Endothelial cell of umbilical vein (primary cell): ENCODE data around the gene TCP11. TPM values are rescaled to one million over a fixed set of nuclear protein-coding genes. Genes with fewer than 3 reads are reported as not detected.

Experiments used
- BruUV-seq: library from RNA; stranded (reverse); fragments of 400-500 nt; replicated peaks from 2 replicates; lab custom pipeline; 2021; lab: Mats Ljungman, UMichigan
- CTCF ChIA-PET: fragments of 300-600, 350-600 bp; sonication (Branson Sonifier 250); formaldehyde crosslinking; loops from one replicate; lab custom pipeline; 2021; ENCODE audit warnings: antibody characterized with exemption, inconsistent platforms; lab: Charles Lee
- POLR2A ChIA-PET: fragments of 300-600, 350-600 bp; sonication (Branson Sonifier 250); formaldehyde crosslinking; loops from one replicate; lab custom pipeline; 2021; ENCODE audit warnings: antibody characterized with exemption, inconsistent platforms; lab: Charles Lee
- DNase-seq: peaks from one replicate; pipeline ENCODE4 v3.0.0-alpha.2; 2011; ENCODE audit warnings: low read depth, low spot score
- FAIRE-seq: peaks from 2 replicates; lab custom pipeline; 2011; peaks lifted over from hg19 to GRCh38; lab: Jason Lieb, UNC
- H2AFZ ChIP-seq: 2 replicates; pipeline ENCODE4 v1.6.0; 2012; ENCODE audit warnings: low read depth, low read length, control low read depth, inconsistent platforms
- H3K27ac ChIP-seq: 2 replicates; pipeline ENCODE4 v1.5.1; 2011; ENCODE audit warnings: low read depth, mild to moderate bottlenecking, control low read depth, low read length, moderate library complexity; ENCODE audit not compliant: insufficient read depth
- H3K27me3 ChIP-seq, 2 experiments: 2 replicates each; pipeline versions ENCODE4 v1.6.0 to v1.6.1; 2011; ENCODE audit warnings: low read length in 2 of 2, mixed read lengths in 1 of 2; ENCODE audit not compliant: control insufficient read depth in 2 of 2, insufficient read depth in 2 of 2
- H3K36me3 ChIP-seq, 2 experiments: 2 replicates in 1 of 2; 3 replicates in 1 of 2; pipeline ENCODE4 v1.5.1; 2011; ENCODE audit warnings: low read length in 2 of 2, mild to moderate bottlenecking in 1 of 2, moderate library complexity in 1 of 2; ENCODE audit not compliant: control insufficient read depth in 2 of 2, insufficient read depth in 2 of 2; ENCODE audit errors: extremely low read depth in 1 of 2
- H3K4me1 ChIP-seq: 3 replicates; pipeline ENCODE4 v1.5.1; 2011; ENCODE audit warnings: mild to moderate bottlenecking, low read length; ENCODE audit not compliant: control insufficient read depth, insufficient read depth; ENCODE audit errors: extremely low read depth
- H3K4me2 ChIP-seq: 2 replicates; pipeline ENCODE4 v1.6.1; 2011; ENCODE audit warnings: low read length, control low read depth, mixed read lengths; ENCODE audit not compliant: insufficient read depth
- H3K4me3 ChIP-seq, 3 experiments: fragments of 200-600 bp in 1 of 3; sonication (generic), shearing (Covaris generic) in 1 of 3; replicated peaks in 1 of 3; 2 replicates each; pipeline ENCODE4 v1.5.1; 2011 to 2016; ENCODE audit warnings: control low read depth in 3 of 3, low read length in 3 of 3, mild to moderate bottlenecking in 2 of 3, inconsistent platforms in 1 of 3, low read depth in 1 of 3, moderate library complexity in 1 of 3; ENCODE audit not compliant: insufficient read depth in 1 of 3
- H3K79me2 ChIP-seq: 2 replicates; pipeline ENCODE4 v1.6.0; 2012; ENCODE audit warnings: low read length, inconsistent platforms; ENCODE audit not compliant: control insufficient read depth, insufficient read depth
- H3K9ac ChIP-seq: replicated peaks from 2 replicates; pipeline ENCODE3; 2011; ENCODE audit warnings: low read length, control low read depth; ENCODE audit not compliant: insufficient read depth; ENCODE audit errors: extremely low read depth
- H3K9me1 ChIP-seq: replicated peaks from 3 replicates; pipeline ENCODE4 v1.6.0; 2011; ENCODE audit warnings: mild to moderate bottlenecking, low read length; ENCODE audit not compliant: control insufficient read depth, insufficient read depth; ENCODE audit errors: extremely low read depth
- H3K9me3 ChIP-seq: replicated peaks from 2 replicates; pipeline ENCODE4 v1.5.1; 2012; ENCODE audit warnings: low read length, inconsistent platforms; ENCODE audit not compliant: control insufficient read depth, insufficient read depth
- H4K20me1 ChIP-seq: replicated peaks from 2 replicates; pipeline ENCODE3; 2011; ENCODE audit warnings: mild to moderate bottlenecking, low read length; ENCODE audit not compliant: control insufficient read depth, insufficient read depth; ENCODE audit errors: extremely low read depth
- EZH2 ChIP-seq: IDR thresholded peaks from 2 replicates; pipeline ENCODE4 v1.6.1; 2012; ENCODE audit warnings: borderline replicate concordance, low read depth, mild to moderate bottlenecking, moderate library complexity, low read length, inconsistent platforms; ENCODE audit not compliant: severe bottlenecking
- FOS ChIP-seq: IDR thresholded peaks from 2 replicates; pipeline ENCODE4 v1.6.1; 2011; ENCODE audit warnings: mild to moderate bottlenecking, low read length, moderate library complexity, borderline replicate concordance; ENCODE audit not compliant: insufficient read depth
- GATA2 ChIP-seq: IDR thresholded peaks from 2 replicates; pipeline ENCODE4 v1.7.0; 2011; ENCODE audit warnings: low read depth, mild to moderate bottlenecking, moderate library complexity, mixed read lengths, low read length; ENCODE audit not compliant: insufficient read length, insufficient read depth
- JUN ChIP-seq: IDR thresholded peaks from 2 replicates; pipeline ENCODE4 v1.6.1; 2011; ENCODE audit warnings: borderline replicate concordance, low read depth; ENCODE audit not compliant: insufficient read length, insufficient read depth
- MYC ChIP-seq: IDR thresholded peaks from one replicate; pipeline ENCODE4 v1.6.1; 2011; ENCODE audit warnings: mild to moderate bottlenecking, low read depth, low read length
- POLR2A ChIP-seq: IDR thresholded peaks from 2 replicates; pipeline ENCODE4 v1.6.1; 2012; ENCODE audit warnings: low read depth, mild to moderate bottlenecking, control low read depth, low read length
- POLR2AphosphoS5 ChIP-seq: IDR thresholded peaks from 2 replicates; pipeline ENCODE4 v1.6.1; 2012; ENCODE audit warnings: low read depth, mild to moderate bottlenecking, control low read depth, low read length, moderate library complexity; ENCODE audit not compliant: insufficient read depth
- dilution Hi-C: fragments of 300-500 bp; cut with MboI; formaldehyde crosslinking; loops from one replicate; pipeline ENCODE4 v1.15.0; 2019; ENCODE audit warnings: low sequenced_read_pairs; ENCODE audit not compliant: extremely low pct_ligation_motif_present
- intact Hi-C: fragments of 100-400 bp; cut with micrococcal nuclease; formaldehyde crosslinking; loops from one replicate; pipeline ENCODE4 v1.10.0; 2022
- polyA plus RNA-seq, 4 experiments: library from polyadenylated mRNA; depleted of rRNA in 3 of 4; stranded (reverse) in 3 of 4; unstranded in 1 of 4; fragments of >200 nt; gene quantifications; 2 replicates each; pipeline versions ENCODE4 v1.2.1 to v1.2.3, GENCODE V29; 2011 to 2012; ENCODE audit warnings: missing spikeins in 1 of 4
- total RNA-seq: library from RNA; stranded (reverse); gene quantifications from 2 replicates; pipeline ENCODE4 v1.2.3, GENCODE V29; 2021
- TF ChIP-seq, protein P1 (sequence below): IDR thresholded peaks from 2 replicates; pipeline ENCODE4 v1.6.1; 2011; ENCODE audit not compliant: insufficient read depth, insufficient read length
- TF ChIP-seq, protein P2 (sequence below), 2 donors: IDR thresholded peaks; 1 replicate in 1 of 2; 2 replicates in 1 of 2; pipeline ENCODE4 v1.5.1; 2011; ENCODE audit warnings: low read length in 2 of 2, mild to moderate bottlenecking in 2 of 2, moderate library complexity in 2 of 2, control low read depth in 1 of 2, inconsistent platforms in 1 of 2, low read depth in 1 of 2; ENCODE audit not compliant: insufficient read depth in 1 of 2; ENCODE audit errors: extremely low read depth in 1 of 2

Gene TCP11
- total and polyA plus RNA-seq, 2 donors (not counting 3 experiments of a cell fraction or from before 2014, with no cell fraction given) = 0.18 TPM; not detected in 1

DNA sequence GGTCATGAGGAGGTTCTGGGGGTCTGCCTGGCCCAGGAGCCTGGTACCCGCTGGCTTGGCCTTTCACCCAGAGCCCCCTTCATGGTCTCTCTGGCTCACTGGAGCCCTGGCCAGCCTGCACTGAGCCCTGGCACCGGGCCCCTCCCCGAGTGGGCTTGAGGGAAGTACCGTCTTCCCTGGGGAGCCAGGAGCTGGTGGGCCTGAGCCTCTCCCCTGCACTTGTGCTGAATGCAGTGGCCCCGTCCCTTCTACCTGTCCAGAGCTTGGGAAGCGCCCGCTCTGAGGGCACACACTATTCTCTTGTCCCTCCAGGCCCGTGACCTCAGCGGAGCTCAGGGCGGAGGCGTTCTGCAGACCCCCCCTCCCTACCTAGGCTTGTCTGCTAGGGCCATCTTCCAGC, 62.2 kb downstream of the TCP11 start:
- intact Hi-C loops (no loop called here), dilution Hi-C loops (no loop called here)
- ChIA-PET CTCF (interaction anchor here (1.8 to 4.5 kb wide), 3 partner anchors 10 to 92 kb away, joined by 5 to 15 read pairs (median 7); no protein-coding TSS in a partner anchor), POLR2A (no interaction called here)
- Histone ChIP-seq H3K27me3 (no peaks in the 10 kb centered on the region), H3K79me2 (no peaks in the 10 kb centered on the region), H3K27ac (no peak overlapping the region), H3K4me1 (peaks cover 4% of the 10 kb centered on the region), H3K9me1 (no peaks in the 10 kb centered on the region), H3K4me2 (no peak overlapping the region), H2AFZ (no peak overlapping the region), H3K9ac (no peak overlapping the region), H3K36me3 (peaks cover 0 to 47% of the 10 kb centered on the region in 2 experiments), H3K4me3 (no peak overlapping the region), H4K20me1 (no peaks in the 10 kb centered on the region), H3K9me3 (no peaks in the 10 kb centered on the region)
- no TSS peak for BruUV-seq
- FAIRE-seq (no peak), DNase-seq (no peak)
- no peak for TF ChIP-seq POLR2AphosphoS5
- no peak for TF ChIP-seq FOS
- TF ChIP-seq, protein P1, sequence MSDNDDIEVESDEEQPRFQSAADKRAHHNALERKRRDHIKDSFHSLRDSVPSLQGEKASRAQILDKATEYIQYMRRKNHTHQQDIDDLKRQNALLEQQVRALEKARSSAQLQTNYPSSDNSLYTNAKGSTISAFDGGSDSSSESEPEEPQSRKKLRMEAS = no peak
- TF ChIP-seq POLR2A = no peak
- TF ChIP-seq MYC = no peak
- no peak for TF ChIP-seq EZH2
- no peak for TF ChIP-seq GATA2
- TF ChIP-seq JUN = no peak
- TF ChIP-seq, protein P2, sequence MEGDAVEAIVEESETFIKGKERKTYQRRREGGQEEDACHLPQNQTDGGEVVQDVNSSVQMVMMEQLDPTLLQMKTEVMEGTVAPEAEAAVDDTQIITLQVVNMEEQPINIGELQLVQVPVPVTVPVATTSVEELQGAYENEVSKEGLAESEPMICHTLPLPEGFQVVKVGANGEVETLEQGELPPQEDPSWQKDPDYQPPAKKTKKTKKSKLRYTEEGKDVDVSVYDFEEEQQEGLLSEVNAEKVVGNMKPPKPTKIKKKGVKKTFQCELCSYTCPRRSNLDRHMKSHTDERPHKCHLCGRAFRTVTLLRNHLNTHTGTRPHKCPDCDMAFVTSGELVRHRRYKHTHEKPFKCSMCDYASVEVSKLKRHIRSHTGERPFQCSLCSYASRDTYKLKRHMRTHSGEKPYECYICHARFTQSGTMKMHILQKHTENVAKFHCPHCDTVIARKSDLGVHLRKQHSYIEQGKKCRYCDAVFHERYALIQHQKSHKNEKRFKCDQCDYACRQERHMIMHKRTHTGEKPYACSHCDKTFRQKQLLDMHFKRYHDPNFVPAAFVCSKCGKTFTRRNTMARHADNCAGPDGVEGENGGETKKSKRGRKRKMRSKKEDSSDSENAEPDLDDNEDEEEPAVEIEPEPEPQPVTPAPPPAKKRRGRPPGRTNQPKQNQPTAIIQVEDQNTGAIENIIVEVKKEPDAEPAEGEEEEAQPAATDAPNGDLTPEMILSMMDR (IDR thresholded peaks at IDR 0.05; ENCODE audit: extremely low read depth in 1 of 2, insufficient read depth in 1 of 2, low read depth in 1 of 2, low read length in 2 of 2) = no peak
